NCI-H526 (cell line): ENCODE data around the gene GLDC.
A peak's percentile ranks its signal among the peaks of the same experiment; 100 is the strongest.
"Not testable (repeated sequence)": the region's sequence is repeated elsewhere in the genome, so short reads cannot be mapped to it uniquely, and the experiment has no call there.

ENCODE experiments used
- DNase-seq, 2 experiments: peaks; one replicate each; lab custom pipeline; 2025; lab: John Stamatoyannopoulos, UW

The GLDC gene

DNA sequence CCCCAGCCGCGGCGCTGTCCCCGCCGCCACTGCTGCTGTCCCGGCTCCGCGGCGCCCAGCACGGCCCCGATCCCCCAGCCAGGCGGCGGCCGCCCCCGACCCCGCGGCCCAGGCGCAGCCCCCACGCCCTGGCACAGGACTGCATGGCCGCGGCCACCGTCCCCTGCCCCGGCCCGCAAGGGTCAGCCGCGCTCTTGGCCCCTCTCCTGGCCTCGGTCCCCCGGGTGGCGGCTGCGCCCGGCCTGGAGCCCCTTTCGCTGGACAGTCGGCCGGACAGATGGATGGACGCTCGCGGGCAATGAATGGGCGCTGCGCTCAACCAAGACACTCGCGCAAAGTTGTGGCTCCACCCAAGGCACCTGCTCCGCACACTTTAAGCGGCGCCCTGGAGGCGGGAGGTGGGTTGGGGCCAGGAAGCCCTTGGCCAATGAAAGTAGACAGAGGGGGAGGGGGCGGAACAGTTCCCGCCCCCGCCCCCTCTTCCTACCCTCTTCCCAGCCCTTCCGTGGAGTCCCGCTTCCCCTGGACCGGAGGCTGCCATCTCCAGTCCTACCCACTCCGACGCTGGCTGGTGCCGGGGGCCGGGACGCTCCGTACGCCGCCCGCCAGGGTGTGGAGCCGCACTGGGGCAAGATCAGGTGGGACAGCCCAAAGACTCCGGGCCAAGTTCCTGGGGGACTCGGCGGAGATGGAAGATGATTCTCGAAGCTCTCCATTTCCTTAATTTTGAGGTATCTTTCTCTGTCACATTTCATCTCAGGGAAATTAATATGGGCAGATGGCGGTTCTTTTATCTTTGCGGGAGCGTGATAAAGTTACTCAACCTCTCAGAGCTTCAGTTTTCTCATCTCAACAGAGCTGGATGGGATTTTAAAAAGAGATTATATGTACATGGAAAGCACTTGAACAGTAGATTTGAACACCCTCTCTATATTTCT, at the start of gene GLDC:
Gene GLDC, minus strand, starts transcription at position 375 of the 938 bp plus-strand sequence. Its CDS starts 230 bp downstream, at position 145.
- DNase-seq, result peak; percentile 76 to 92

GRCh38 chr9:6692881-6693361, 47.4 kb upstream of the GLDC start:
- DNase-seq, result no peak

DNA sequence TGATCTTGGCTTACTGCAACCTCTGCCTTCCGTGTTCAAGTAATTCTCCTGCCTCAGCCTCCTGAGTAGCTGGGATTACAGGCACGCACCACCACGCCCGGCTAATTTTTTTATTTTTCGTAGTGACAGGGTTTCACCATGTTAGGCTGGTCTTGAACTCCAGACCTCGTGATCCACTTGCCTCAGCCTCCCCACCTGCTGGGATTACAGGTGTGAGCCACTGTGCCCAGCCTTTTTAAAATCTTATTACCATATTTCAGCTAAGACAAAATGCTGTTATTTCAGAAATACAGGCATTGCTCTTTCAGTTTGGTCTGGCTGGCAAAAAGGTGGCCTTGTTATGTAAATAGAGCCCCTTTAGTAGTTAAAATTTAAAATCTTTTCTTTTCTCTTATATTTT, 46.9 kb upstream of the GLDC start:
- DNase-seq, result no peak

- not testable (repeated sequence) for DNase-seq
These were observed 45.1 kb upstream of the GLDC start for GRCh38 chr9:6690675-6691070.

GRCh38 chr9:6689893-6690674, 44.6 kb upstream of the GLDC start:
- no peak for DNase-seq

DNA sequence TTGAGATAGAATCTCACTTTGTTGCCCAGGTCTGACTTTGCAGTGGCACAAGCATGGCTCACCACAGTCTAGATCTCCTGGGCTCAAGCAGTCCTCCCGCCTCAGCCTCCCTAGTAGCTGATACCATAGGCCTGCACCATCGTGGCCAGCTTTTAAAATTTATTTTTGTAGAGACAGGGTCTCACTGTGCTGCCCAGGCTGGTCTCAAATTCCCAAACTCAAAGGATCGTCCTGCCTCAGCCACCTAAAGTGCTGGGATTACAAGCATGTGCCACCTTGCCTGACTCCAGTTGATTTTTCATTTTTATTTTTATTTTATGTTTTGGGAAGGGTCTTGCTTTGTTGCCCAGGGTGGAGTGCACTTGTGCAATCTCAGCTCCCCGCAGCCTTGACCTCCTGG, 41.7 kb upstream of the GLDC start:
- DNase-seq, result no peak

- no peak for DNase-seq
These were observed 40.9 kb upstream of the GLDC start for GRCh38 chr9:6686396-6686795.

DNA sequence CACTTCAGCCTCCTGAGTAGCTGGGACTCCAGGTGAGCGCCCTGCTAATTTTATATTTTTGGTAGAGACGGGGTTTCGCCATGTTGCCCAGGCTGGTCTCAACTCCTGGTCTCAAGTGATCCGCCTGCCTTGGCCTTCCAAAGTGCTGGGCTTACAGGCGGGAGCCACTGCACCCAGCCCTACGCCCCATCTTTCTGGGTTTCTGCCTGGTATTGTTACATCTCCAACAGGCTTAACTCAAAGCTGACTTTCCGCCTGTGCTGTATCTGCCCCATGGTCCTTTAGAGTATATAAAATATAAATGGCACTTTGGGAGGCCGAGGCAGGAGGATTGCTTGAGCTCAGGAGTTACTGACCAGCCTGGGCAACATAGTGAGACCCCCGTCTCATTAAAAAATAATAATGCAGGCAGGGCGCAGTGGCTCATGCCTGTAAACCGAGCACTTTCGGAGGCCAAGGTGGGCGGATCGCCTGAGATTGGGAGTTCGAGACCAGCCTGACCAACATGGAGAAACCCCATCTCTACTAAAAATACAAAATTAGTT, 36.5 kb upstream of the GLDC start:
- no peak for DNase-seq

DNA sequence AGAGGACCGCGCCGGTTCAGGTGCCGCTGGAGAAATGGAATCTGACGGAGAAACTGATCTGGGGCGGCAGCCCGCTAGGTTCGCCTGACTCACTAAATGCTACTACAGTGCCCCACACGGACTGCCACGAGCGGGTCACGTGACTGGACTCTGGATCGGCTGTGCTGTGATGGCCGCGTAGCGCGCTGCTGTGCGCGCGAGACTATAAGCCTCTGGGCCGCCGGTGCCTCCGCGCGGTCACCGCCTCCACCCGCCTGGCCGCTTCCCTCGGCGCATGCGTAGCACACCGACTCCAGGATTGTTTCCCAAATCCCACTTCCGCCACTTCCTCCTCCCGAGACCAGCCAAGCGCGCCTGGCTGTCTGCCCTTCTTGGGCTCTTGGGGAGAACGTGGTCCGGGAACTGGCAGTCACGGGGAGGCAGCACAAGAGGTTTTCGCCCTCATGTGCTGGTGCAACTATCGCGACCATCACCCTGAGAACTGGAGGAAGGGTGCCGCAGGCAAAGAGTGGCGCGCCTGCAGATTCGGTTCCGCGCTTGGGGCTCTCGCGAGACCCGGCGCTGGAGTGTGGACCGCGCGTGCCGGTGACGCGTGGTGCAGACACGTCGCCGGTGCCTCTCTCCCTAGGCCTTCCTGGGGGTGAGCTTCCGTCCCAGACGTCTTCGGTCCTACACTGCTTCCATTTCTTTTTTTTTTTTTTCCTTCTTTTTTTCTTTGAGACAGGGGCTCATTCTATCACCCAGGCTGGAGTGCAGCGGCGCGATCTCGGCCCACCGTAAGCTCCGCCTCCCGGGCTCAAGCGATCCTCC, 35.8 kb upstream of the GLDC start:
- DNase-seq, result peak; percentile 93 to 97

- peak in 1 of 2 experiments; percentile 78 for DNase-seq
These were observed 35.2 kb upstream of the GLDC start for GRCh38 chr9:6680797-6681146.

DNA sequence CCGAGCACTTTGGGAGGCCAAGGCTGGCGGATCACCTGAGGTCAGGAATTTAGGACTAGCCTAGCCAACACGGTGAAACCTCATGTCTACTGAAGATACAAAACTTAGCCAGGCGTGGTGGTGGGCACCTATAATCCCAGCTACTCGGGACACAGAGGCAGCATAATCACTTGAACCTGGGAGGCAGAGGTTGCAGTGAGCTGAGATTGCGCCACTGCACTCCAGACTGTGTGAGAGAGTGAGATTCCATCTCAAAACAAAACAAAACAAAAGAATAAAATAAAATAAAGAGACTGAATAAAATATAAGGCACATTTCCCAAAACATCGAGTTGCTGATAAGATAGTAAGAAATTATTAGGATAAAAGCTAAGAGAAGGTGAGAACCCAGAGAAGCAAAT, 32.3 kb upstream of the GLDC start:
- no peak for DNase-seq

DNA sequence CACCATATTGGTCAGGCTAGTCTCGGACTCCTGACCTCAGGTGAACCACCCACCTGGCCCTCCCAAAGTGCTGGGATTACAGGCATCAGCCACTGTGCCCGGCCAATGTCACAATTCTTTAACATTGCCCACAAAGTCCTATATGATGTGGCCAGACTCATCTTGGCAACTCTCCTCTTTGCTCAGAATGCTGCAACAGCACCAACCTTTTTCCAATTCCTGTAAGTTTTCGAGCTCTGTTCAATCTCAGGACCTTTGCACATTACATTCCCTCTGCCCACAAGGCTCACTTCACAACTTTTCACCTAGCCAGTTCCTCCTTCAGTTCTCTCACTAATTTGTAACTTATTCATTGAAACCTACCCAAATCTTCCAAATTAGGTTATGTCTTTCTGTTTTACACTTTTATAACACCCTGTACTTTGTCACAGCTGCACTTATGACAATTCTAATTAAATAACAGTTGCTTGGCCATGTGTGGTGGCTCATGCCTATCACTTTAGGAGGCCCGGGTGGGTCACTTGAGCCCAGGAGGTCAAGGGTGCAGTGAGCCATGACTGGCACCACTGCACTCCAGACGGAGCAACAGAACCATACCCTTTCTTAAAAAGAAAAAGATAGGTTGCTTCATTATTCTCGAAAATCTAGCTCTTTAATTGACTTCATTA, 30.9 kb upstream of the GLDC start:
- DNase-seq, result no peak

DNA sequence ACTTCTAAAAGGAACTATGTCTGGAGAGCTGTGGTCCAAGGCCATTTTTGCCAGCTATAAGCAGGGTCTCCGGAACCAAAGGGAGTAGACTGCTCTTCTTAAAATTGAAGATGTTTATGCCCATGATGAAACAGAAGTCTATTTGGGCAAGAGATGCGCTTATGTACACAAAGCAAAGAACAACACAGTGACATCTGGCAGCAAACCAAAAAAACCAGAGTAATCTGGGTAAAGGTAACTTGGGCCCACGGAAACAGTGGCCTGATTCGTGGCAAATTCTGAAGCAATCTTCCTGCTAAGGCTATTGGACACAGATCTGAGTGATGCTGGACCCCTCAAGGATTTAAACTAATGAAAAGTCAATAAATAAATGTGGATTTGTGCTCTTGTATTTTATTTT, 29.7 kb upstream of the GLDC start:
- DNase-seq, result no peak

GRCh38 chr9:6673326-6674025, 27.9 kb upstream of the GLDC start:
- no peak for DNase-seq

- DNase-seq, result no peak
These were observed 26.6 kb upstream of the GLDC start for GRCh38 chr9:6672118-6672517.

GRCh38 chr9:6671416-6671815, 25.9 kb upstream of the GLDC start:
- DNase-seq, result no peak

DNA sequence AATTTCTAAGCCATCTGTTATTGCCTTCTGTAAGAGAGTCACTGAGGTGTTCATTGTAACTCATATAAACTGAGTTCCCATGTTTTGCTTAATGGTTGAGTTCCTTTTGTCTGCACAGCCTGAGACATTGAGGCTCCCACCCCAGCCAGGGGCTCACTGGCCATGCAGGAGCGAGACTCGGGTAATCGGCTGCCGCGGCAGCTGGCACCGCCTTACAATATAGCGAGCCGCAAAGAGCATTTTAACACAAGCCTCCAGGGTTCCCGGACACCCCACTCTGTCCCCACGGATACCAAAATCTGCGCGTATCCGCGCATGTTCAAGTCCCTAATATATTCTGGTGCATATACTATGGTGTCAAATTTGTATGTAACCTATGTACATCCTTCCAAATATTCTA, 24.4 kb upstream of the GLDC start:
- DNase-seq, result no peak

- DNase-seq, result peak in 1 of 2 experiments; percentile 44
These were observed 22.2 kb upstream of the GLDC start for GRCh38 chr9:6667633-6668280.

- DNase-seq, result no peak
These were observed 21.6 kb upstream of the GLDC start for GRCh38 chr9:6667080-6667479.

- DNase-seq, result no peak
These were observed 20.1 kb upstream of the GLDC start for GRCh38 chr9:6665628-6666027.
